ENCODE data around the gene GPR108. TPM values are rescaled to one million over a fixed set of nuclear protein-coding genes. Genes with fewer than 3 reads are reported as not detected.

Gene GPR108
- total RNA-seq, 1 experiment from 2014 or later = 36.4 TPM

DNA sequence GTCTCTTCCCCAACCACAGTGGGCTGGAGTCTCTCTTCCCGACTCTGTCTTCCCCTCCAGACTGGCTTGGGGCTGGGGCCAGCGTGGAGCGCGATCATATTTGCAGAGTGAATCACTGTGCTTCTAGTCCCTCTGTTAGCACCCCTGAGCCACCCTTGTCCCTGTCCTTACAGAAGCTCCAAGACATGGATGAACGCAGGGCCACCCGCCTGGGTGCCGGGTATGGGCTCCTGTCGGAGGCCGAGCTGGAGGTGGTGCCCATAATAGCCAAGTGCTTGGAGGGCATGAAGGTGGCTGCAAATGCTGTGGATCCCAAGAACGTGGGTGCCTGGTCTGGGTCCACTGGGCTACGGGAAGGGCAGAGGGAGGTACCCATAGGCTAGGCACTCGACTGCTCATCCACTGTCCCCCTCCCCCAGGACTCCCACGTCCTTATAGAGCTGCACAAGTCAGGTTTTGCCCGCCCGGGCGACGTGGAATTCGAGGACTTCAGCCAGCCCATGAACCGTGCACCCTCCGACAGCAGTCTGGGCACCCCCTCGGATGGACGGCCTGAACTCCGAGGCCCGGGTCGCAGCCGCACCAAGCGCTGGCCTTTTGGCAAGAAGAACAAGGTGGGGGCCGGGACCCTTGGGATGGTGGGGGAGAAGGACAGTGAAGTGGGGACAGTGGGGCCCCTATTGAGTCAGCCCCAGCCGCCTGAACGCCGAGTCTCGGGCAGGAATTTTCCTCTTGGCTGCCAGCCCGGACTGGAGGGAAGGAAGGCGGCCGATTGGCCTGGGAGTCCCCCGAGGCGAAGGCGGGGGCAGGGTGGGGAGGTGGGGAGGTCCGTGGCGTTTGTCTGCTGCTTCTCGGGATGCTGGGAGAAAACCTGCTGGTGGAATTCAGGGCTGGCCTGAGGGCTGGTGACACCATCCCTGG, 7.3 kb upstream of the GPR108 start:
- Histone ChIP-seq H3K27me3 (replicated peaks; ENCODE audit: insufficient read depth, low read depth, low read length, poor library complexity) (no peaks in the 10 kb centered on the region), H3K36me3 (ENCODE audit: insufficient read depth, low read length, poor library complexity, severe bottlenecking) (peaks cover 72% of the 10 kb centered on the region), H3K4me1 (ENCODE audit: insufficient read depth, low read length, poor library complexity, severe bottlenecking) (peaks cover 29% of the 10 kb centered on the region), H3K9me3 (ENCODE audit: low read depth, low read length, poor library complexity, severe bottlenecking) (no peaks in the 10 kb centered on the region), H3K4me3 (ENCODE audit: low read depth, low read length, poor library complexity, severe bottlenecking) (peak overlapping the region; percentile 11), H3K27ac (ENCODE audit: low read depth, low read length, poor library complexity, severe bottlenecking) (peak overlapping the region; percentile 87)
- intact Hi-C loops (cut with micrococcal nuclease; ENCODE audit: unreplicated experiment) = no loop called here
- no TSS peak for BruUV-seq (replicated peaks)
- TF ChIP-seq, protein P1, sequence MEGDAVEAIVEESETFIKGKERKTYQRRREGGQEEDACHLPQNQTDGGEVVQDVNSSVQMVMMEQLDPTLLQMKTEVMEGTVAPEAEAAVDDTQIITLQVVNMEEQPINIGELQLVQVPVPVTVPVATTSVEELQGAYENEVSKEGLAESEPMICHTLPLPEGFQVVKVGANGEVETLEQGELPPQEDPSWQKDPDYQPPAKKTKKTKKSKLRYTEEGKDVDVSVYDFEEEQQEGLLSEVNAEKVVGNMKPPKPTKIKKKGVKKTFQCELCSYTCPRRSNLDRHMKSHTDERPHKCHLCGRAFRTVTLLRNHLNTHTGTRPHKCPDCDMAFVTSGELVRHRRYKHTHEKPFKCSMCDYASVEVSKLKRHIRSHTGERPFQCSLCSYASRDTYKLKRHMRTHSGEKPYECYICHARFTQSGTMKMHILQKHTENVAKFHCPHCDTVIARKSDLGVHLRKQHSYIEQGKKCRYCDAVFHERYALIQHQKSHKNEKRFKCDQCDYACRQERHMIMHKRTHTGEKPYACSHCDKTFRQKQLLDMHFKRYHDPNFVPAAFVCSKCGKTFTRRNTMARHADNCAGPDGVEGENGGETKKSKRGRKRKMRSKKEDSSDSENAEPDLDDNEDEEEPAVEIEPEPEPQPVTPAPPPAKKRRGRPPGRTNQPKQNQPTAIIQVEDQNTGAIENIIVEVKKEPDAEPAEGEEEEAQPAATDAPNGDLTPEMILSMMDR (conservative IDR thresholded peaks at IDR 0.05; ENCODE audit: low read depth, low read length) = no peak
- no peak for TF ChIP-seq EZH2 (IDR thresholded peaks at IDR 0.05; ENCODE audit: borderline replicate concordance, low read depth, low read length, poor library complexity, severe bottlenecking)
- CTCF ChIA-PET = interaction anchor here (1.2 kb wide), 1 partner anchor 119 kb away, joined by 4 read pairs; no protein-coding TSS in a partner anchor
- POLR2A ChIA-PET (ENCODE audit: low non-redundant PET) = no interaction called here
- peak; percentile 86 for DNase-seq (ENCODE audit: low spot score)

DNA sequence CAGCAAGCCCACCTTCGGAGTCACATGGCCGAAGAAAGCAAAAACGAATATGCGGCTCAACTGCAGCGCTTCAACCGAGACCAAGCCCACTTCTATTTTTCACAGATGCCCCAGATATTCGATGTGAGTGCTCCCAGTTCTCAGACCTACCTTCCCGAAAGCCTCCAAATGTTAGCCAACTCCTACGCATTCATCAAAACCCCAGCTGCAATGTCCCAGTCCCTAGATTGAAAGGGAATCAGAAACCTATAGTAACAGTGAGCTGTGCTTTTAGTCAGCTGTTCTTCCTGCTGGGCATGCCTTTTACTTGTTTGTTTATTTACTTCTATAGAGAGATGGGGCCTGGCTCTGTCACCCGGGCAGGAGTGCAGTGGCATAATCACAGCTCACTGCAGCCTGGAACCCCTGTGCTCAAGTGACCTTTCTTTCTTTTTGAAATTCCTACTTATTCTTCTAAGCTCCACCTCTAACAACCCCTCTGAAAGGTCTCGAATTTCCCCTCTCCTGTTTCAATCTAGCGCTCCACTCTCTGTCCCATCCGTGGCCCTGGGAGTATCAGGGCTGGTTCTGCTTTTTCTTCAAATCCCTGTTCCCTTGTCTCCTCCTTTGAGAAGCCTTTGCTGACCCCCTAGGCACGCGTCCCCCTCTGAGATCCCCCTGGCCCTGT, 6.5 kb upstream of the GPR108 start:
- CTCF ChIA-PET = interaction anchor here (1.2 kb wide), 1 partner anchor 119 kb away, joined by 4 read pairs; no protein-coding TSS in a partner anchor
- intact Hi-C loops (cut with micrococcal nuclease; ENCODE audit: unreplicated experiment) = no loop called here
- H3K4me1 ChIP-seq (ENCODE audit: insufficient read depth, low read length, poor library complexity, severe bottlenecking) = peaks cover 33% of the 10 kb centered on the region
- H3K27me3 ChIP-seq (replicated peaks; ENCODE audit: insufficient read depth, low read depth, low read length, poor library complexity) = no peaks in the 10 kb centered on the region
- TF ChIP-seq, protein P1 (conservative IDR thresholded peaks at IDR 0.05; ENCODE audit: low read depth, low read length) = no peak
- TF ChIP-seq EZH2 (IDR thresholded peaks at IDR 0.05; ENCODE audit: borderline replicate concordance, low read depth, low read length, poor library complexity, severe bottlenecking) = no peak
- POLR2A ChIA-PET (ENCODE audit: low non-redundant PET) = no interaction called here
- no peaks in the 10 kb centered on the region for H3K9me3 ChIP-seq (ENCODE audit: low read depth, low read length, poor library complexity, severe bottlenecking)
- peaks cover 64% of the 10 kb centered on the region for H3K36me3 ChIP-seq (ENCODE audit: insufficient read depth, low read length, poor library complexity, severe bottlenecking)
- no peak overlapping the region for H3K4me3 ChIP-seq (ENCODE audit: low read depth, low read length, poor library complexity, severe bottlenecking)
- no TSS peak for BruUV-seq (replicated peaks)
- peak overlapping the region; percentile 87 for H3K27ac ChIP-seq (ENCODE audit: low read depth, low read length, poor library complexity, severe bottlenecking)
- peak; percentile 25 for DNase-seq (ENCODE audit: low spot score)

DNA sequence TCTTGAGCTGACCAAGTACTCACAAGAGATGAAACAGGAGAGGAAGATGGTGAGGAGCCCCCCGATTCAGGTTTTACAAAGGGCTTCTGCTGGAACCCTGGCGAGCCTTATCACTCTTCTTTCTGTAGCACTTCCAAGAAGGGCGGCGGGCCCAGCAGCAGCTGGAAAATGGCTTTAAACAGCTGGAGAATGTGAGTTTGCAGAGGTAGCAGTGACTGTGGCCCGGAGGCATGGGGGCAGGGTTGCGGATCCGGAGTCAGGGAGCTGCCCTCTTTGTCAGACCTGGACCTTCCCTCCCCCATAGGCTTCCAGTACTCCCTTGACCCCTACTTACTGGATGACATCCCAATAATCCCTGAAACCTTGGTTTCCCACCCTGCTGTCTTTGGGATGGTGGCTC, 5.7 kb upstream of the GPR108 start:
- H3K36me3 ChIP-seq (ENCODE audit: insufficient read depth, low read length, poor library complexity, severe bottlenecking) = peaks cover 56% of the 10 kb centered on the region
- no peaks in the 10 kb centered on the region for H3K27me3 ChIP-seq (replicated peaks; ENCODE audit: insufficient read depth, low read depth, low read length, poor library complexity)
- intact Hi-C loops (cut with micrococcal nuclease; ENCODE audit: unreplicated experiment) = no loop called here
- no peak for TF ChIP-seq EZH2 (IDR thresholded peaks at IDR 0.05; ENCODE audit: borderline replicate concordance, low read depth, low read length, poor library complexity, severe bottlenecking)
- TF ChIP-seq, protein P1 (conservative IDR thresholded peaks at IDR 0.05; ENCODE audit: low read depth, low read length) = no peak
- no peak for DNase-seq (ENCODE audit: low spot score)
- peak overlapping the region; percentile 16 for H3K27ac ChIP-seq (ENCODE audit: low read depth, low read length, poor library complexity, severe bottlenecking)
- peaks cover 41% of the 10 kb centered on the region for H3K4me1 ChIP-seq (ENCODE audit: insufficient read depth, low read length, poor library complexity, severe bottlenecking)
- H3K4me3 ChIP-seq (ENCODE audit: low read depth, low read length, poor library complexity, severe bottlenecking) = no peak overlapping the region
- CTCF ChIA-PET = no interaction called here
- H3K9me3 ChIP-seq (ENCODE audit: low read depth, low read length, poor library complexity, severe bottlenecking) = no peaks in the 10 kb centered on the region
- POLR2A ChIA-PET (ENCODE audit: low non-redundant PET) = no interaction called here
- BruUV-seq (replicated peaks) = no TSS peak
